ENCODE data around the gene VMP1.
"Not testable (repeated sequence)": the region's sequence is repeated elsewhere in the genome, so short reads cannot be mapped to it uniquely, and the experiment has no call there.

Gene VMP1

GRCh38 chr17:59786213-59786535 lies 78.7 kb downstream of the VMP1 start:
- no peak for DNase-seq
- TF ChIP-seq, protein P1, sequence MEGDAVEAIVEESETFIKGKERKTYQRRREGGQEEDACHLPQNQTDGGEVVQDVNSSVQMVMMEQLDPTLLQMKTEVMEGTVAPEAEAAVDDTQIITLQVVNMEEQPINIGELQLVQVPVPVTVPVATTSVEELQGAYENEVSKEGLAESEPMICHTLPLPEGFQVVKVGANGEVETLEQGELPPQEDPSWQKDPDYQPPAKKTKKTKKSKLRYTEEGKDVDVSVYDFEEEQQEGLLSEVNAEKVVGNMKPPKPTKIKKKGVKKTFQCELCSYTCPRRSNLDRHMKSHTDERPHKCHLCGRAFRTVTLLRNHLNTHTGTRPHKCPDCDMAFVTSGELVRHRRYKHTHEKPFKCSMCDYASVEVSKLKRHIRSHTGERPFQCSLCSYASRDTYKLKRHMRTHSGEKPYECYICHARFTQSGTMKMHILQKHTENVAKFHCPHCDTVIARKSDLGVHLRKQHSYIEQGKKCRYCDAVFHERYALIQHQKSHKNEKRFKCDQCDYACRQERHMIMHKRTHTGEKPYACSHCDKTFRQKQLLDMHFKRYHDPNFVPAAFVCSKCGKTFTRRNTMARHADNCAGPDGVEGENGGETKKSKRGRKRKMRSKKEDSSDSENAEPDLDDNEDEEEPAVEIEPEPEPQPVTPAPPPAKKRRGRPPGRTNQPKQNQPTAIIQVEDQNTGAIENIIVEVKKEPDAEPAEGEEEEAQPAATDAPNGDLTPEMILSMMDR (IDR thresholded peaks at IDR 0.05): no peak
- Histone ChIP-seq H3K4me3 (peak overlapping the region; percentile 30 to 32), H3K27me3 (no peaks in the 10 kb centered on the region), H3K9me3 (no peaks in the 10 kb centered on the region), H3K4me1 (peaks cover 6 to 68% (median 36%) of the 10 kb centered on the region in 4 donors), H3K36me3 (no peaks in the 10 kb centered on the region), H3K27ac (peak overlapping the region; percentile 77 to 82)
- intact Hi-C loops (cut with DNase I; ENCODE audit: low total_unique reads): no loop called here

DNA sequence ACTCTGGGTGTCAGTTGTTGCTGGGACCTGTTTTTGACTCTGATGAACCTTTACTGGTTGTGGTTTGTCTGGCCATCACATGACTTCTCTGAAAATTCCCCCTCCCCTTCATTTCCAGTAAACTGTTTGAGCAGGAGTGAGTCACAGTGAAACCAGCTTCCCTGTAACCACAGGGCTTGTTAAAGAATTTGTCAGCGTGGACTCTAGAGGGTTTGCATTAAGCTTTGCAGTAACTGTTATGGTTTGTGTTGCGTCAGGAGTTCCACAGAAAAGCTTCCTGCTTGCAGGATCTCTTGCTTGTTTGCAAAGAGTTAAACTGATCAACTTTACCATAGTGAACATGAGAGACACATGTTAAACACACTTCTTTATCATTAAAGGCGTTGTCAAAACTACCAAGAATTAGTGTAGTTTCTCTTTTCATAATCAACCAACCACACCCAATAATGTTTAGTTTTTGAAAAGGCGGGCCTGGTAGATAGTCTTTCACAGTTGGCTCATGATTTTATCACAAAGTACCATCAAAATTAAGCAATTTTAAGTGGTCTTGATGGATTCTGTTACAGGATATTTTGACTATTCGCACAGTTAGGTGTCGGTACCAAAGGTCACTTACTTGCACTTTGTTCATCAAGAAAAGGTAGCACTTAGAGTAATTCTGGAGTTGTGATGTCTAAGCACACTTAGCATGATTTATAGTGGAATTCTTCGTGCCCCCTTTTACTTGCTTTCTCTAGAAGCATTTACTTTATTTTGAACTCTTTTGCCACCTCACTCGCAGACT lies 79.3 kb downstream of the VMP1 start:
- Histone ChIP-seq H3K4me3 (peak overlapping the region; percentile 30 to 32), H3K36me3 (no peaks in the 10 kb centered on the region), H3K4me1 (peaks cover 6 to 70% (median 36%) of the 10 kb centered on the region in 4 donors), H3K27me3 (no peaks in the 10 kb centered on the region), H3K27ac (peak overlapping the region; percentile 77 to 82), H3K9me3 (no peaks in the 10 kb centered on the region)
- TF ChIP-seq, protein P1 (IDR thresholded peaks at IDR 0.05): no peak
- peak in 1 of 2 donors; percentile 72 for DNase-seq
- intact Hi-C loops (cut with DNase I; ENCODE audit: low total_unique reads): no loop called here

DNA sequence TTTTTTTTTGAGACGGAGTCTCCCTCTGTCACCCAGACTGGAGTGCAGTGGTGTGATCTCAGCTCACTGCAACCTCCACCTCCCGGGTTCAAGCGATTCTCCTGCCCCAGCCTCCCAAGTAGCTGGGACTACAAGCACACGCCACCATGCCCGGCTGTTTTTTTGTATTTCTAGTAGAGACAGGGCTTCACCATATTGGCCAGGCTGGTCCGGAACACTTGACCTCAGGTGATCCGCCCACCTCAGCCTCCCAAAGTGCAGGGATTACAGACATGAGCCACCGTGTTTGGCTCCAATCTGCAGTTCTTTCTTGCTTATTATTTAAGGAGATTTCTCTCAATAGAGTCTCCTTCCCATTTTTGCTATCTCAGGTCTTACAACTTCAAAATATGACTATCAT lies 82.4 kb downstream of the VMP1 start:
- H3K36me3 ChIP-seq; intact Hi-C loops (cut with DNase I; ENCODE audit: low total_unique reads); H3K9me3 ChIP-seq; H3K4me3 ChIP-seq; H3K27me3 ChIP-seq; DNase-seq: not testable (repeated sequence)
- Histone ChIP-seq H3K27ac (peak overlapping the region; percentile 51 to 59), H3K4me1 (peaks cover 0 to 56% (median 31%) of the 10 kb centered on the region in 4 donors)

DNA sequence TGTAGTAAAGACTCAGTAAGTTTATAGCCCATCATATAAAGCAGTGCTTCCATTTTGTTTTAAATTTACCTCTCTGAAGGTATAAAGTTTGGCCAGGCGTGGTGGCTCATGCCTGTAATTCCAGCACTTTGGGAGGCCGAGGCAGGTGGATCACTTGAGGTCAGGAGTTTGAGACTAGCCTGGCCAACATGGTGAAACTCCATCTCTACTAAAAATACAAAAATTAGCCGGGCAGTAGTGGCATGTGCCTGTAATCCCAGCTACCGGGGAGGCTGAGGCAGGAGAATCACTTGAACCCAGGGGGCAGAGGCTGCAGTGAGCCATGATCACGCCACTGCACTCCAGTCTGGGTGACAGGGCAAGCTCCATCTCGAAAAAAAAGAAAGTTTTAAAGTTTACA lies 83.0 kb downstream of the VMP1 start:
- Histone ChIP-seq H3K4me1 (peaks cover 0 to 51% (median 26%) of the 10 kb centered on the region in 4 donors), H3K27ac (peak overlapping the region; percentile 51 to 59)
- H3K36me3 ChIP-seq; intact Hi-C loops (cut with DNase I; ENCODE audit: low total_unique reads); H3K9me3 ChIP-seq; H3K27me3 ChIP-seq; DNase-seq; H3K4me3 ChIP-seq: not testable (repeated sequence)

- H3K36me3 ChIP-seq: no peaks in the 10 kb centered on the region
- TF ChIP-seq, protein P1 (IDR thresholded peaks at IDR 0.05): no peak
- peaks cover 0 to 46% (median 23%) of the 10 kb centered on the region in 4 donors for H3K4me1 ChIP-seq
- no peak overlapping the region for H3K4me3 ChIP-seq
- DNase-seq: no peak
- intact Hi-C loops (cut with DNase I; ENCODE audit: low total_unique reads): no loop called here
- H3K9me3 ChIP-seq: no peaks in the 10 kb centered on the region
- H3K27me3 ChIP-seq: no peaks in the 10 kb centered on the region
- peak overlapping the region; percentile 51 to 59 for H3K27ac ChIP-seq
Measured at GRCh38 chr17:59790910-59791309, 83.5 kb downstream of the VMP1 start.

DNA sequence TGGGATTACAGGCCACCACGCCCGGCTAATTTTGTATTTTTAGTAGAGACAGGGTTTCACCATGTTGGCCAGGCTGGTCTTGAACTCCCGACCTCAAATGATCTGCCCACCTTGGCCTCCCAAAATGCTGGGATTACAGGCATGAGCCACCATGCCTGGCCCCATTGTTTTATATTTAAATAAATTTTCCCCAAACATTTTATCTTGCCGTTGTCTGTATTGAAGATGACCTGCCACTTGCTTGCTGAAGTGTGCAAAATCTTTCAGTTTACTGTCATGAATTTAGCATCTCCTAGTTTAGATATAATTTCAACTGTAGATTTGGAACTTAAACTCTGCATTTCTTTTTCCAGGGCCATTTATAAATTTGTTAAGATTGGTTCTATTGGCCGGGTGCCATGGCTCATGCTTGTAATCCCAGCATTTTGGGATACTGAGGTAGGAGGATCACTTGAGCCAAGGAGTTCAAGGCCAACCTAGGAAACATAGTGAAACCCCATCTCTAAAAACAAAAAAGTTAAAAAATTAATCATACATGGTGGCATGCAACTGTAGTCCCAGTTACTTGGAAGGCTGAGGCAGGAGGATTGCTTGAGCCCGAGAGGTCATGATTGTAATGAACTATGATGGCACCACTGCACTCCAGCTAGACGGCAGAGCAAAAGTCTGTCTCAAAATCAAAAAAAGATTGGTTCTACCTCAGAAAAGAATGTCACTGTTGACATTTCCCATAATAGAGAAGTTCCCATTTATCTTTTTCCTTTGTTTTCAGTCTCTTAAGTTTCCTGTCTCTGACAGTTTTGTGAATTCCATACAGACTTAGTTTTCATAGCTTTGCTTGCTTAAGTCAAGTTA lies 84.4 kb downstream of the VMP1 start:
- H3K4me3 ChIP-seq: no peak overlapping the region
- TF ChIP-seq, protein P1 (IDR thresholded peaks at IDR 0.05): no peak
- DNase-seq: no peak
- intact Hi-C loops (cut with DNase I; ENCODE audit: low total_unique reads): no loop called here
- peaks cover 0 to 44% (median 20%) of the 10 kb centered on the region in 4 donors for H3K4me1 ChIP-seq
- H3K27ac ChIP-seq: peak overlapping the region; percentile 25 to 51
- no peaks in the 10 kb centered on the region for H3K36me3 ChIP-seq
- H3K9me3 ChIP-seq: no peaks in the 10 kb centered on the region
- H3K27me3 ChIP-seq: no peaks in the 10 kb centered on the region

GRCh38 chr17:59792458-59792823 lies 85.0 kb downstream of the VMP1 start:
- H3K4me3 ChIP-seq; H3K27me3 ChIP-seq; DNase-seq; intact Hi-C loops (cut with DNase I; ENCODE audit: low total_unique reads); H3K36me3 ChIP-seq; H3K9me3 ChIP-seq: not testable (repeated sequence)
- Histone ChIP-seq H3K4me1 (peaks cover 0 to 44% (median 18%) of the 10 kb centered on the region in 4 donors), H3K27ac (peak overlapping the region; percentile 25 to 51)

Measured in tibial artery (tissue), 4 donors.